Tibial artery (tissue), 4 donors: ENCODE data around the gene AKAP7.
"Not testable (repeated sequence)": the region's sequence is repeated elsewhere in the genome, so short reads cannot be mapped to it uniquely, and the experiment has no call there.

ENCODE experiments used
- DNase-seq, 2 donors: peaks; one replicate each; pipeline ENCODE4 v3.0.0-alpha.2; 2019
- H3K27ac ChIP-seq, 2 donors: fragments of 200-600 bp; sonication (generic) in 1 of 2; 1 replicate in 1 of 2; 2 replicates in 1 of 2; pipeline ENCODE4 v1.5.1; 2018 to 2019; ENCODE audit warnings: mild to moderate bottlenecking in 1 of 2
- H3K27me3 ChIP-seq, 2 donors: fragments of 200-600 bp; sonication (generic) in 1 of 2; one replicate each; pipeline versions ENCODE4 v1.5.1 to v1.6.0; 2016 to 2019
- H3K36me3 ChIP-seq, 3 donors: fragments of 200-600 bp; sonication (generic) in 2 of 3; one replicate each; pipeline ENCODE4 v1.5.1; 2016 to 2019; ENCODE audit warnings: mild to moderate bottlenecking in 2 of 3
- H3K4me1 ChIP-seq, 4 donors: fragments of 200-600 bp; sonication (generic) in 2 of 4; 1 replicate in 3 of 4; 2 replicates in 1 of 4; pipeline ENCODE4 v1.5.1; 2016 to 2019
- H3K4me3 ChIP-seq, 2 donors: fragments of 200-600 bp; sonication (generic) in 1 of 2; 1 replicate in 1 of 2; 2 replicates in 1 of 2; pipeline ENCODE4 v1.5.1; 2018 to 2019; ENCODE audit warnings: mild to moderate bottlenecking in 2 of 2
- H3K9me3 ChIP-seq, 3 donors: fragments of 200-600 bp; sonication (generic) in 1 of 3; one replicate each; pipeline ENCODE4 v1.5.1; 2016 to 2019
- CTCF ChIP-seq, 2 experiments: fragments of 200-600 bp in 1 of 2; fragments of 450-650 bp in 1 of 2; IDR thresholded peaks; one replicate each; pipeline ENCODE4 v1.5.1; 2017 to 2019; ENCODE audit warnings: antibody characterized with exemption in 2 of 2, mild to moderate bottlenecking in 1 of 2, moderate library complexity in 1 of 2
- intact Hi-C: fragments of 100-400 bp; cut with DNase I; formaldehyde crosslinking; loops from one replicate; pipeline ENCODE4 v1.15.0; 2023; ENCODE audit warnings: low total_unique reads

The AKAP7 gene

GRCh38 chr6:131255434-131255833 is 120.2 kb downstream of the AKAP7 start:
- Histone ChIP-seq H3K9me3 (no peaks in the 10 kb centered on the region), H3K4me1 (peaks cover 0 to 7% (median 0%) of the 10 kb centered on the region in 4 donors), H3K27me3 (no peaks in the 10 kb centered on the region), H3K27ac (no peak overlapping the region), H3K4me3 (no peak overlapping the region), H3K36me3 (no peaks in the 10 kb centered on the region)
- intact Hi-C loops = no loop called here
- DNase-seq = no peak
- no peak for TF ChIP-seq CTCF (IDR thresholded peaks at IDR 0.05)

- peaks cover 0 to 2% (median 0%) of the 10 kb centered on the region in 4 donors for H3K4me1 ChIP-seq
- DNase-seq = no peak
Measured at GRCh38 chr6:131255911-131256310, 120.6 kb downstream of the AKAP7 start.

GRCh38 chr6:131257104-131257503 is 121.8 kb downstream of the AKAP7 start:
- no peaks in the 10 kb centered on the region for H3K9me3 ChIP-seq
- DNase-seq = no peak
- no peaks in the 10 kb centered on the region for H3K36me3 ChIP-seq
- intact Hi-C loops = no loop called here
- H3K4me3 ChIP-seq = no peak overlapping the region
- no peaks in the 10 kb centered on the region for H3K4me1 ChIP-seq
- no peak for TF ChIP-seq CTCF (IDR thresholded peaks at IDR 0.05)
- H3K27me3 ChIP-seq = no peaks in the 10 kb centered on the region
- no peak overlapping the region for H3K27ac ChIP-seq

More at GRCh38 chr6:131255911-131256310, 120.6 kb downstream of the AKAP7 start:
- no peak for TF ChIP-seq CTCF (IDR thresholded peaks at IDR 0.05)
- H3K27ac ChIP-seq = no peak overlapping the region
- H3K36me3 ChIP-seq = no peaks in the 10 kb centered on the region
- H3K4me3 ChIP-seq = no peak overlapping the region
- H3K9me3 ChIP-seq = no peaks in the 10 kb centered on the region
- intact Hi-C loops = no loop called here
- no peaks in the 10 kb centered on the region for H3K27me3 ChIP-seq

GRCh38 chr6:131258010-131258652 is 122.9 kb downstream of the AKAP7 start:
- TF ChIP-seq CTCF (IDR thresholded peaks at IDR 0.05) = no peak
- Histone ChIP-seq H3K4me3 (no peak overlapping the region), H3K36me3 (no peaks in the 10 kb centered on the region), H3K9me3 (no peaks in the 10 kb centered on the region), H3K27me3 (no peaks in the 10 kb centered on the region), H3K4me1 (no peaks in the 10 kb centered on the region), H3K27ac (no peak overlapping the region)
- intact Hi-C loops = no loop called here
- no peak for DNase-seq

- H3K9me3 ChIP-seq = no peaks in the 10 kb centered on the region
- H3K4me1 ChIP-seq = no peaks in the 10 kb centered on the region
- no peak overlapping the region for H3K4me3 ChIP-seq
- intact Hi-C loops = no loop called here
- H3K27me3 ChIP-seq = no peaks in the 10 kb centered on the region
- no peak overlapping the region for H3K27ac ChIP-seq
- TF ChIP-seq CTCF (IDR thresholded peaks at IDR 0.05) = no peak
- H3K36me3 ChIP-seq = no peaks in the 10 kb centered on the region
- no peak for DNase-seq
Measured at GRCh38 chr6:131258816-131259476, 123.7 kb downstream of the AKAP7 start.

- H3K36me3 ChIP-seq, H3K27me3 ChIP-seq, intact Hi-C loops, H3K27ac ChIP-seq, H3K4me3 ChIP-seq, H3K4me1 ChIP-seq, DNase-seq, H3K9me3 ChIP-seq: not testable (repeated sequence)
Measured at GRCh38 chr6:131260960-131261359, 125.7 kb downstream of the AKAP7 start.
